GM23338 (cell line): Measurements from ENCODE around the gene SFXN5. TPM values are rescaled to one million over a fixed set of nuclear protein-coding genes. Genes with fewer than 3 reads are reported as not detected.

Experiments
- ATAC-seq: fragments of 200-7000 bp; cut with Tn5 transposase; 3 replicates; pipeline ENCODE4 v1.9.1; 2020
- DNase-seq: peaks from one replicate; pipeline ENCODE4 v3.0.0-alpha.2; 2015; ENCODE audit warnings: low spot score
- H2AFZ ChIP-seq: fragments of 200-600 bp; sonication (generic); 2 replicates; pipeline ENCODE4 v1.8.0; 2016; ENCODE audit warnings: antibody characterized with exemption, mild to moderate bottlenecking, moderate library complexity
- H3F3A ChIP-seq: fragments of 200-600 bp; sonication (generic); replicated peaks from 2 replicates; pipeline ENCODE4 v1.8.0; 2017; ENCODE audit warnings: antibody characterized with exemption, mixed run types, low read depth
- H3K27ac ChIP-seq: fragments of 200-600 bp; sonication (generic); 2 replicates; pipeline ENCODE4 v1.6.1; 2016; ENCODE audit warnings: low read depth
- H3K27me3 ChIP-seq: fragments of 200-600 bp; sonication (generic); 2 replicates; pipeline ENCODE4 v1.8.0; 2016; ENCODE audit warnings: mild to moderate bottlenecking, mixed run types, moderate library complexity; ENCODE audit not compliant: insufficient read depth
- H3K36me3 ChIP-seq: fragments of 200-600 bp; sonication (generic); 2 replicates; pipeline ENCODE4 v1.8.0; 2016; ENCODE audit warnings: mild to moderate bottlenecking; ENCODE audit not compliant: insufficient read depth
- H3K4me1 ChIP-seq: fragments of 200-600 bp; sonication (generic); 2 replicates; pipeline ENCODE4 v1.8.0; 2016; ENCODE audit warnings: mild to moderate bottlenecking, moderate library complexity; ENCODE audit not compliant: insufficient read depth
- H3K4me2 ChIP-seq: fragments of 200-600 bp; sonication (generic); 2 replicates; pipeline ENCODE4 v1.7.1; 2017; ENCODE audit warnings: mixed run types
- H3K4me3 ChIP-seq: fragments of 200-600 bp; sonication (generic); 2 replicates; pipeline ENCODE4 v1.6.1; 2016; ENCODE audit warnings: mixed run types
- H3K79me2 ChIP-seq: fragments of 200-600 bp; sonication (generic); replicated peaks from 2 replicates; pipeline ENCODE4 v1.8.0; 2017; ENCODE audit warnings: mild to moderate bottlenecking; ENCODE audit not compliant: insufficient read depth
- H3K9me2 ChIP-seq: fragments of 200-600 bp; sonication (generic); 2 replicates; pipeline ENCODE4 v1.8.0; 2017; ENCODE audit not compliant: insufficient read depth
- H4K20me1 ChIP-seq: fragments of 200-600 bp; sonication (generic); replicated peaks from 2 replicates; pipeline ENCODE4 v1.8.0; 2017; ENCODE audit warnings: mild to moderate bottlenecking; ENCODE audit not compliant: insufficient read depth
- H3K27ac Mint-ChIP-seq: 2 replicates; pipeline ENCODE4 v1.8.0; 2020; ENCODE audit warnings: inconsistent platforms, mild to moderate bottlenecking, moderate library complexity, mixed read lengths
- H3K27me3 Mint-ChIP-seq: 3 replicates; pipeline ENCODE4 v1.8.0; 2022; ENCODE audit warnings: low read depth, mild to moderate bottlenecking, moderate library complexity, mixed read lengths, inconsistent platforms; ENCODE audit not compliant: insufficient read depth, poor library complexity
- H3K36me3 Mint-ChIP-seq: 3 replicates; pipeline ENCODE4 v1.8.0; 2021; ENCODE audit warnings: low read depth, mild to moderate bottlenecking, inconsistent platforms, moderate library complexity, mixed read lengths
- H3K4me1 Mint-ChIP-seq: 3 replicates; pipeline ENCODE4 v1.8.0; 2020; ENCODE audit warnings: mild to moderate bottlenecking, inconsistent platforms, mixed read lengths
- H3K4me3 Mint-ChIP-seq: 3 replicates; pipeline ENCODE4 v1.8.0; 2021; ENCODE audit warnings: moderate library complexity, mild to moderate bottlenecking, inconsistent platforms, mixed read lengths
- H3K9me3 Mint-ChIP-seq: 3 replicates; pipeline ENCODE4 v1.8.0; 2020; ENCODE audit warnings: moderate library complexity, mild to moderate bottlenecking, inconsistent platforms, mixed read lengths
- CREB1 ChIP-seq: fragments of 250-450 bp; sonication (Bioruptor Pico); IDR thresholded peaks from 2 replicates; pipeline ENCODE4 v1.5.0; 2020; ENCODE audit warnings: low read depth, mild to moderate bottlenecking, moderate library complexity
- ETS1 ChIP-seq: IDR thresholded peaks from 2 replicates; pipeline ENCODE4 v1.6.1; 2016; ENCODE audit warnings: antibody characterized with exemption
- STAT1 ChIP-seq: IDR thresholded peaks from one replicate; pipeline ENCODE4 v1.6.1; 2016; ENCODE audit warnings: antibody characterized with exemption; ENCODE audit not compliant: unreplicated experiment
- ZNF331 ChIP-seq: fragments of 250-450 bp; sonication (Bioruptor Pico); IDR thresholded peaks from 2 replicates; pipeline ENCODE4 v1.5.0; 2020; ENCODE audit warnings: low read depth, mild to moderate bottlenecking, moderate library complexity
- polyA plus RNA-seq: library from polyadenylated mRNA; unstranded; fragments of >200 nt; fragmentation: Nextera tagmentation; extraction: Ambion mirVana; gene quantifications from 2 replicates; pipeline ENCODE4 v1.2.1, GENCODE V29; 2016
- total RNA-seq: library from RNA; depleted of rRNA; stranded (reverse); fragments of >200 nt; shearing (Covaris generic); gene quantifications from 2 replicates; pipeline ENCODE4 v1.2.3, GENCODE V29; 2014
- TF ChIP-seq, protein P1 (sequence below), 2 experiments: fragments of 200-600 bp in 1 of 2; sonication (generic) in 1 of 2; conservative IDR thresholded peaks; 2 replicates each; pipeline versions ENCODE4 v1.5.1 to v1.6.1; 2016 to 2017; ENCODE audit warnings: antibody characterized with exemption in 2 of 2, low read depth in 2 of 2, mild to moderate bottlenecking in 2 of 2, moderate library complexity in 1 of 2
- TF ChIP-seq, protein P2 (sequence below): IDR thresholded peaks from one replicate; pipeline ENCODE4 v1.6.1; 2018; ENCODE audit warnings: antibody characterized with exemption; ENCODE audit not compliant: unreplicated experiment

The SFXN5 gene
- total and polyA plus RNA-seq, 2 experiments from 2014 or later = 23.6 to 25.8 TPM

- no peaks in the 10 kb centered on the region for H3K4me1 ChIP-seq
- Mint-ChIP-seq H3K4me3 (no peak overlapping the region), H3K9me3 (no peaks in the 10 kb centered on the region), H3K27me3 (peaks cover 11% of the 10 kb centered on the region), H3K36me3 (peaks cover 4% of the 10 kb centered on the region; the same call in 2 of the 3 replicates), H3K27ac (no peak overlapping the region), H3K4me1 (peaks cover 22% of the 10 kb centered on the region)
- no peaks in the 10 kb centered on the region for H3K9me2 ChIP-seq
- ATAC-seq (no peak), DNase-seq (no peak)
- no peaks in the 10 kb centered on the region for H3F3A ChIP-seq
- no peak overlapping the region for H3K4me2 ChIP-seq
- TF ChIP-seq, protein P1, sequence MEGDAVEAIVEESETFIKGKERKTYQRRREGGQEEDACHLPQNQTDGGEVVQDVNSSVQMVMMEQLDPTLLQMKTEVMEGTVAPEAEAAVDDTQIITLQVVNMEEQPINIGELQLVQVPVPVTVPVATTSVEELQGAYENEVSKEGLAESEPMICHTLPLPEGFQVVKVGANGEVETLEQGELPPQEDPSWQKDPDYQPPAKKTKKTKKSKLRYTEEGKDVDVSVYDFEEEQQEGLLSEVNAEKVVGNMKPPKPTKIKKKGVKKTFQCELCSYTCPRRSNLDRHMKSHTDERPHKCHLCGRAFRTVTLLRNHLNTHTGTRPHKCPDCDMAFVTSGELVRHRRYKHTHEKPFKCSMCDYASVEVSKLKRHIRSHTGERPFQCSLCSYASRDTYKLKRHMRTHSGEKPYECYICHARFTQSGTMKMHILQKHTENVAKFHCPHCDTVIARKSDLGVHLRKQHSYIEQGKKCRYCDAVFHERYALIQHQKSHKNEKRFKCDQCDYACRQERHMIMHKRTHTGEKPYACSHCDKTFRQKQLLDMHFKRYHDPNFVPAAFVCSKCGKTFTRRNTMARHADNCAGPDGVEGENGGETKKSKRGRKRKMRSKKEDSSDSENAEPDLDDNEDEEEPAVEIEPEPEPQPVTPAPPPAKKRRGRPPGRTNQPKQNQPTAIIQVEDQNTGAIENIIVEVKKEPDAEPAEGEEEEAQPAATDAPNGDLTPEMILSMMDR (conservative IDR thresholded peaks at IDR 0.05; ENCODE audit: low read depth in 2 of 2) = no peak
- TF ChIP-seq ZNF331 (CRISPR knock-in tag) (no peak), STAT1 (no peak), ETS1 (no peak)
- no peaks in the 10 kb centered on the region for H3K27me3 ChIP-seq
- no peaks in the 10 kb centered on the region for H4K20me1 ChIP-seq
- no peaks in the 10 kb centered on the region for H3K79me2 ChIP-seq
- no peak overlapping the region for H2AFZ ChIP-seq
- H3K27ac ChIP-seq = no peak overlapping the region
- H3K36me3 ChIP-seq = no peaks in the 10 kb centered on the region
- no peak overlapping the region for H3K4me3 ChIP-seq
These were observed 75.4 kb downstream of the SFXN5 start for GRCh38 chr2:72996117-72996502.

- peaks cover 27% of the 10 kb centered on the region for H3K4me1 Mint-ChIP-seq
- Histone ChIP-seq H3K36me3 (no peaks in the 10 kb centered on the region), H3K4me1 (no peaks in the 10 kb centered on the region), H3F3A (no peaks in the 10 kb centered on the region), H3K79me2 (no peaks in the 10 kb centered on the region), H3K27ac (no peak overlapping the region), H2AFZ (no peak overlapping the region), H3K9me2 (no peaks in the 10 kb centered on the region), H3K27me3 (no peaks in the 10 kb centered on the region), H3K4me3 (no peak overlapping the region), H4K20me1 (no peaks in the 10 kb centered on the region), H3K4me2 (no peak overlapping the region)
- peaks cover 11% of the 10 kb centered on the region for H3K27me3 Mint-ChIP-seq
- H3K4me3 Mint-ChIP-seq = no peak overlapping the region
- ATAC-seq (no peak), DNase-seq (no peak)
- H3K36me3 Mint-ChIP-seq = peaks cover 4% of the 10 kb centered on the region; the same call in 2 of the 3 replicates
- TF ChIP-seq, protein P1 (conservative IDR thresholded peaks at IDR 0.05; ENCODE audit: low read depth in 2 of 2) = no peak
- no peak for TF ChIP-seq ETS1
- TF ChIP-seq CREB1 (CRISPR knock-in tag) = no peak
- TF ChIP-seq, protein P2, sequence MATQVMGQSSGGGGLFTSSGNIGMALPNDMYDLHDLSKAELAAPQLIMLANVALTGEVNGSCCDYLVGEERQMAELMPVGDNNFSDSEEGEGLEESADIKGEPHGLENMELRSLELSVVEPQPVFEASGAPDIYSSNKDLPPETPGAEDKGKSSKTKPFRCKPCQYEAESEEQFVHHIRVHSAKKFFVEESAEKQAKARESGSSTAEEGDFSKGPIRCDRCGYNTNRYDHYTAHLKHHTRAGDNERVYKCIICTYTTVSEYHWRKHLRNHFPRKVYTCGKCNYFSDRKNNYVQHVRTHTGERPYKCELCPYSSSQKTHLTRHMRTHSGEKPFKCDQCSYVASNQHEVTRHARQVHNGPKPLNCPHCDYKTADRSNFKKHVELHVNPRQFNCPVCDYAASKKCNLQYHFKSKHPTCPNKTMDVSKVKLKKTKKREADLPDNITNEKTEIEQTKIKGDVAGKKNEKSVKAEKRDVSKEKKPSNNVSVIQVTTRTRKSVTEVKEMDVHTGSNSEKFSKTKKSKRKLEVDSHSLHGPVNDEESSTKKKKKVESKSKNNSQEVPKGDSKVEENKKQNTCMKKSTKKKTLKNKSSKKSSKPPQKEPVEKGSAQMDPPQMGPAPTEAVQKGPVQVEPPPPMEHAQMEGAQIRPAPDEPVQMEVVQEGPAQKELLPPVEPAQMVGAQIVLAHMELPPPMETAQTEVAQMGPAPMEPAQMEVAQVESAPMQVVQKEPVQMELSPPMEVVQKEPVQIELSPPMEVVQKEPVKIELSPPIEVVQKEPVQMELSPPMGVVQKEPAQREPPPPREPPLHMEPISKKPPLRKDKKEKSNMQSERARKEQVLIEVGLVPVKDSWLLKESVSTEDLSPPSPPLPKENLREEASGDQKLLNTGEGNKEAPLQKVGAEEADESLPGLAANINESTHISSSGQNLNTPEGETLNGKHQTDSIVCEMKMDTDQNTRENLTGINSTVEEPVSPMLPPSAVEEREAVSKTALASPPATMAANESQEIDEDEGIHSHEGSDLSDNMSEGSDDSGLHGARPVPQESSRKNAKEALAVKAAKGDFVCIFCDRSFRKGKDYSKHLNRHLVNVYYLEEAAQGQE = no peak
- H3K9me3 Mint-ChIP-seq = no peaks in the 10 kb centered on the region
- H3K27ac Mint-ChIP-seq = no peak overlapping the region
These were observed 75.9 kb downstream of the SFXN5 start for GRCh38 chr2:72995430-72996116.
